ENCODE data around the gene HARS2. TPM values are rescaled to one million over a fixed set of nuclear protein-coding genes. Genes with fewer than 3 reads are reported as not detected.
"Not testable (repeated sequence)": the region's sequence is repeated elsewhere in the genome, so short reads cannot be mapped to it uniquely, and the experiment has no call there.

Gene HARS2
- total and polyA plus RNA-seq, 7 experiments from 2014 or later = 23.5 to 59.6 (median 36.2) TPM

GRCh38 chr5:140707812-140708211 is 16.6 kb downstream of the HARS2 start:
- Mint-ChIP-seq H3K9me3 (peaks cover 0 to 12% (median 0%) of the 10 kb centered on the region in 11 donors), H3K27me3 (peaks cover 0 to 8% (median 0%) of the 10 kb centered on the region in 5 donors), H3K36me3 (peaks cover 10 to 23% (median 18%) of the 10 kb centered on the region in 5 donors), H3K4me1 (peaks cover 6 to 27% (median 20%) of the 10 kb centered on the region in 7 donors), H3K27ac (peak overlapping the region in 8 of 9 donors; percentile 2 to 86 (median 56)), H3K4me3 (peak overlapping the region in 1 of 10 donors; percentile 51)
- Histone ChIP-seq H3K4me3 (ENCODE audit: low read length) (no peak overlapping the region), H3K27ac (ENCODE audit: low read depth, low read length) (no peak overlapping the region), H3K9me3 (ENCODE audit: control insufficient read depth in 2 of 3, low read length in 3 of 3) (no peaks in the 10 kb centered on the region), H3K36me3 (ENCODE audit: control insufficient read depth in 2 of 3, insufficient read depth in 3 of 3, low read length in 3 of 3) (peaks cover 15 to 36% (median 22%) of the 10 kb centered on the region in 3 experiments), H3K4me1 (ENCODE audit: control insufficient read depth in 2 of 2, insufficient read depth in 2 of 2, low read length in 2 of 2) (peaks cover 0 to 5% of the 10 kb centered on the region in 2 donors), H3K27me3 (ENCODE audit: control insufficient read depth in 2 of 2, insufficient read depth in 2 of 2, low read length in 2 of 2) (no peaks in the 10 kb centered on the region)
- DNase-seq (no peak), ATAC-seq (no peak)
- CTCF ChIA-PET = no interaction called here
- intact Hi-C loops (cut with micrococcal nuclease) = loop anchor here in 1 of 2 donors (10.0 kb wide), 2 partner anchors 593 to 857 kb away; partner anchors contain the start of gene PURA
- POLR2A ChIA-PET = interaction anchor here (1.3 to 4.9 kb wide), 2 partner anchors 19 to 62 kb away, joined by 3 to 48 read pairs; partner anchors contain the start of genes IK and NDUFA2

- CTCF ChIA-PET = interaction anchor here (0.6 to 0.7 kb wide), 2 partner anchors 9 to 518 kb away, joined by 3 to 5 read pairs; partner anchors contain the start of gene ZMAT2
- not testable (repeated sequence) for ATAC-seq
- peaks cover 0 to 14% (median 0%) of the 10 kb centered on the region in 11 donors for H3K9me3 Mint-ChIP-seq
Observed at GRCh38 chr5:140708787-140709186, 17.5 kb downstream of the HARS2 start.

GRCh38 chr5:140710899-140711552 is 19.8 kb downstream of the HARS2 start:
- peaks cover 0 to 14% (median 0%) of the 10 kb centered on the region in 11 donors for H3K9me3 Mint-ChIP-seq
- H3K27ac ChIP-seq (ENCODE audit: low read depth, low read length) = peak overlapping the region; percentile 72
- H3K4me1 ChIP-seq (ENCODE audit: control insufficient read depth in 2 of 2, insufficient read depth in 2 of 2, low read length in 2 of 2) = peaks cover 0 to 5% of the 10 kb centered on the region in 2 donors
- DNase-seq (peak; percentile 57 to 94 (median 87)), ATAC-seq (peak; percentile 89)
- intact Hi-C loops (cut with micrococcal nuclease) = loop anchor here (1.0 to 10.0 kb wide), 16 partner anchors 9 to 904 kb away; partner anchors contain the start of genes ANKHD1 (in 2 of the 2), CYSTM1 (in 2 of the 2), HARS1 (in 2 of the 2) and HARS2 (in 2 of the 2)
- peaks cover 0 to 11% (median 0%) of the 10 kb centered on the region in 5 donors for H3K27me3 Mint-ChIP-seq
- H3K36me3 ChIP-seq (ENCODE audit: control insufficient read depth in 2 of 3, insufficient read depth in 3 of 3, low read length in 3 of 3) = peaks cover 0 to 6% (median 0%) of the 10 kb centered on the region in 3 experiments
- peak overlapping the region; percentile 96 for H3K4me3 ChIP-seq (ENCODE audit: low read length)
- H3K27me3 ChIP-seq (ENCODE audit: control insufficient read depth in 2 of 2, insufficient read depth in 2 of 2, low read length in 2 of 2) = no peaks in the 10 kb centered on the region
- ChIA-PET CTCF (interaction anchor here (0.6 to 1.7 kb wide), 14 partner anchors 8 to 351 kb away, joined by 3 to 7 read pairs (median 3); partner anchors contain the start of genes ANKHD1, HARS1, HARS2 and SLC4A9), POLR2A (interaction anchor here (0.6 to 5.2 kb wide), 22 partner anchors 9 to 408 kb away, joined by 3 to 73 read pairs (median 6); partner anchors contain the start of genes ANKHD1, EIF4EBP3, HARS1 and HARS2)
- peaks cover 0 to 11% (median 3%) of the 10 kb centered on the region in 5 donors for H3K36me3 Mint-ChIP-seq
- H3K4me1 Mint-ChIP-seq = peaks cover 6 to 35% (median 25%) of the 10 kb centered on the region in 7 donors
- H3K27ac Mint-ChIP-seq = peak overlapping the region; percentile 98 to 100 (median 99)
- H3K9me3 ChIP-seq (ENCODE audit: control insufficient read depth in 2 of 3, low read length in 3 of 3) = no peaks in the 10 kb centered on the region
- peak overlapping the region; percentile 95 to 100 (median 99) for H3K4me3 Mint-ChIP-seq

More at GRCh38 chr5:140708787-140709186, 17.5 kb downstream of the HARS2 start:
- H3K27ac ChIP-seq (ENCODE audit: low read depth, low read length); H3K4me3 ChIP-seq (ENCODE audit: low read length); DNase-seq; H3K4me1 ChIP-seq (ENCODE audit: control insufficient read depth in 2 of 2, insufficient read depth in 2 of 2, low read length in 2 of 2); H3K4me3 Mint-ChIP-seq; H3K27me3 ChIP-seq (ENCODE audit: control insufficient read depth in 2 of 2, insufficient read depth in 2 of 2, low read length in 2 of 2); H3K9me3 ChIP-seq (ENCODE audit: control insufficient read depth in 2 of 3, low read length in 3 of 3): not testable (repeated sequence)
- peaks cover 7 to 20% (median 17%) of the 10 kb centered on the region in 5 donors for H3K36me3 Mint-ChIP-seq
- H3K27me3 Mint-ChIP-seq = peaks cover 0 to 11% (median 0%) of the 10 kb centered on the region in 5 donors
- H3K27ac Mint-ChIP-seq = peak overlapping the region in 5 of 9 donors; percentile 79 to 100 (median 99)
- intact Hi-C loops (cut with micrococcal nuclease) = loop anchor here in 1 of 2 donors (10.0 kb wide), 2 partner anchors 594 to 856 kb away; partner anchors contain the start of gene PURA
- peaks cover 14 to 26% (median 16%) of the 10 kb centered on the region in 3 experiments for H3K36me3 ChIP-seq (ENCODE audit: control insufficient read depth in 2 of 3, insufficient read depth in 3 of 3, low read length in 3 of 3)
- POLR2A ChIA-PET = interaction anchor here (0.7 to 5.2 kb wide), 6 partner anchors 8 to 308 kb away, joined by 3 to 73 read pairs (median 4); partner anchors contain the start of genes ANKHD1, HARS1, HARS2 and IK
- H3K4me1 Mint-ChIP-seq = peaks cover 6 to 34% (median 25%) of the 10 kb centered on the region in 7 donors

DNA sequence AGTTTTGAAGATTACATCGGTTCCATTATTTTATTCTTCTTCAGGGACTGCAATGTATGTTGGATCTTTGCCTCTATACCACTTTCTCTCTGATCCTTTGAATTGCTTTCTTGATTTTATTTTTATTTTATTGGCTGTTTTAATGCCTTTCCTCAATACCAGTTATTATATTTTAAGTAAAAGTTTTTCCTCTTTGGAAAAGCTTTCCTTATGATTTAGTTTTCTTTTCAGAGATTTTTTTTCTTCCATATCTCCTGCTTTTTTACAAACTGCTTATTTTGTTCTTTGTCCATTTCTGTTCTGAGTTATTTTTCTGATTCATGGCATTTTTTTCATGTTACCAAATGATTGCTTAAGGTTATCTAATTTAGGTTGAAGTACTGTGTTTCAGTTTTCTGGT is 20.5 kb downstream of the HARS2 start:
- H3K27me3 Mint-ChIP-seq = peaks cover 0 to 11% (median 0%) of the 10 kb centered on the region in 5 donors
- ChIA-PET CTCF (interaction anchor here (0.6 to 1.7 kb wide), 3 partner anchors 14 to 318 kb away, joined by 3 to 7 read pairs (median 3); no protein-coding TSS in a partner anchor), POLR2A (interaction anchor here (0.8 to 5.2 kb wide), 15 partner anchors 8 to 310 kb away, joined by 3 to 73 read pairs (median 6); partner anchors contain the start of genes ANKHD1, EIF4EBP3, IK and NDUFA2)
- H3K27ac ChIP-seq (ENCODE audit: low read depth, low read length) = peak overlapping the region; percentile 72
- H3K27me3 ChIP-seq (ENCODE audit: control insufficient read depth in 2 of 2, insufficient read depth in 2 of 2, low read length in 2 of 2) = no peaks in the 10 kb centered on the region
- intact Hi-C loops (cut with micrococcal nuclease) = loop anchor here (1.0 to 10.0 kb wide), 15 partner anchors 11 to 903 kb away; partner anchors contain the start of genes ANKHD1 (in 2 of the 2), CYSTM1 (in 2 of the 2), HARS1 (in 2 of the 2) and HARS2 (in 2 of the 2)
- H3K9me3 ChIP-seq (ENCODE audit: control insufficient read depth in 2 of 3, low read length in 3 of 3) = no peaks in the 10 kb centered on the region
- H3K27ac Mint-ChIP-seq = peak overlapping the region; percentile 31 to 100 (median 99)
- H3K4me1 ChIP-seq (ENCODE audit: control insufficient read depth in 2 of 2, insufficient read depth in 2 of 2, low read length in 2 of 2) = peaks cover 0 to 5% of the 10 kb centered on the region in 2 donors
- H3K4me3 ChIP-seq (ENCODE audit: low read length) = no peak overlapping the region
- ATAC-seq = no peak
- peaks cover 6 to 32% (median 25%) of the 10 kb centered on the region in 7 donors for H3K4me1 Mint-ChIP-seq
- H3K4me3 Mint-ChIP-seq = peak overlapping the region; percentile 25 to 100 (median 99)
- peaks cover 0 to 14% (median 0%) of the 10 kb centered on the region in 11 donors for H3K9me3 Mint-ChIP-seq
- no peak for DNase-seq
- peaks cover 0 to 9% (median 0%) of the 10 kb centered on the region in 5 donors for H3K36me3 Mint-ChIP-seq
- no peaks in the 10 kb centered on the region for H3K36me3 ChIP-seq (ENCODE audit: control insufficient read depth in 2 of 3, insufficient read depth in 3 of 3, low read length in 3 of 3)

DNA sequence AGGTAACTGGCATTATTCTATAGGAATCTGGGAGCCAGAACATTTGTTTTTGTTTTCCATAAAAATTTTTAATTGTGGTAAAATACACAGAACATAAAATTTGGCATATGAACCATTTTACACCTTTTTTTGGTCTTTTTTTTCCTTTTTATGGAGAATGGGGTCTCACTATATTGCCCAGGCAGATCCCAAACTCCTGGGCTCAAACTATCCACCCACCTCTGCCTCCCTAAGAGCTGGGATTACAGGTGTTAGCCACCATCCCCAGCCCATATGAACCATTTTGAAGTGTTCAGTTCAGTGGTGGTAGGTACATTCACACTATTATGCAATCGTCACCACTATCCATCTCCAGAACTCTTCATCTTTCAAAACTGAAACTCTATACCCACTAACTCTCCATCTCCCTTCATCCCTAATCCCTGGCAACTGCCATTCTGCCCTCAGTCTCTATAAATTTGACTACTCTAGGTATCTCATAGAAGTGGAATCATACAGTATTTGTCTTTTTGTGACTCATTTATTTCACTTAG is 22.4 kb downstream of the HARS2 start:
- no peak overlapping the region for H3K4me3 ChIP-seq (ENCODE audit: low read length)
- peaks cover 0 to 11% (median 0%) of the 10 kb centered on the region in 5 donors for H3K27me3 Mint-ChIP-seq
- no peak for DNase-seq
- H3K9me3 Mint-ChIP-seq = peaks cover 0 to 14% (median 0%) of the 10 kb centered on the region in 11 donors
- peak overlapping the region in 3 of 9 donors; percentile 38 to 70 (median 65) for H3K27ac Mint-ChIP-seq
- H3K36me3 ChIP-seq (ENCODE audit: control insufficient read depth in 2 of 3, insufficient read depth in 3 of 3, low read length in 3 of 3) = no peaks in the 10 kb centered on the region
- H3K4me1 ChIP-seq (ENCODE audit: control insufficient read depth in 2 of 2, insufficient read depth in 2 of 2, low read length in 2 of 2) = peaks cover 0 to 5% of the 10 kb centered on the region in 2 donors
- ChIA-PET POLR2A (no interaction called here), CTCF (no interaction called here)
- peaks cover 0 to 9% (median 0%) of the 10 kb centered on the region in 5 donors for H3K36me3 Mint-ChIP-seq
- H3K27me3 ChIP-seq (ENCODE audit: control insufficient read depth in 2 of 2, insufficient read depth in 2 of 2, low read length in 2 of 2) = no peaks in the 10 kb centered on the region
- H3K9me3 ChIP-seq (ENCODE audit: control insufficient read depth in 2 of 3, low read length in 3 of 3) = no peaks in the 10 kb centered on the region
- H3K4me3 Mint-ChIP-seq = no peak overlapping the region
- no peak for ATAC-seq
- intact Hi-C loops (cut with micrococcal nuclease) = loop anchor here (5.0 to 10.0 kb wide), 4 partner anchors 536 to 901 kb away; partner anchors contain the start of genes CYSTM1 (in 1 of the 2), DIAPH1 (in 1 of the 2) and TAF7 (in 1 of the 2)
- peaks cover 6 to 32% (median 25%) of the 10 kb centered on the region in 7 donors for H3K4me1 Mint-ChIP-seq
- no peak overlapping the region for H3K27ac ChIP-seq (ENCODE audit: low read depth, low read length)

All from naive thymus-derived CD4-positive, alpha-beta T cell (primary cell).